Activated T-cell treated with anti-CD3 and anti-CD28 coated beads for 1 hour (primary cell): Measurements from ENCODE around the gene CSNK1G3.

ENCODE experiments used
- DNase-seq: peaks from one replicate; pipeline ENCODE4 v3.0.0-alpha.2; 2020; ENCODE audit warnings: low read depth

CSNK1G3 gene

DNA sequence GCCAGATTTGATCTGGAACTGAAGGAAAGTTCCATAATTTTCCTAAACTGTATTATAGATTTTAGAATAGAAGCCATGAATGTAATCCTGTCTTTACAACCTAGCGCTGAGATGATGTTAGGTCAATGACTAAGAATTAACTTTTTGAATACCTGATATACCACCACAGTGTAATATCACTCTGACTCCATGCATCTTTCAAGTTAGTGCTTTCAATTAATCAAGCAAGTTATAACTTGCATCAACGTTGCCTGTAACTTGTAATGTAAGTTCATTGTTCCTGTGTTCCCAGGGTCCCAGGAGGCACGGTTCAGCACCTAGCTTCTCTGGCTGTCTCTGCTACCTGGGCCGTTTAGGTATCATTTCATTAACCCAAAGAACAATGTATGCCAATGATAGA lies 139.3 kb downstream of the CSNK1G3 start:
- no peak for DNase-seq

GRCh38 chr5:123659011-123659410 lies 147.0 kb downstream of the CSNK1G3 start:
- no peak for DNase-seq

DNA sequence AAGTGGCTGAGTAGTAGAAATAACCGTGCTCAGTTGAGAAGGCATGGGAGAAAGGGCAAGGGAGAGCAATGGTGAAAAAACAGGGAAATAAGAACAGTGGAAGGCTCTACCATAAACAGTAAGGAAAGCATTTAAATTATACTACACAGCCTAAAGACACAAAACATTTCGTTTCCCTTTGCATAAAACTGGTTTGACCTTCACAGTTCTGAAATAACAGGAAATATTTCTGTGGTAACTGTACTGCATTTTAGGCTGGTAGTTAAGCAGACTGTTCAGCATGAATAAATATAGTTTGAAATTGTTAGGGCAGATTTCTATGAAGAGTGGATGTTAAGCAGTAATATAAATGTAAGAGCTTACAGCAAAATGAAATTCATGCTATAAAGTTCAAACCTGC lies 147.5 kb downstream of the CSNK1G3 start:
- DNase-seq, result no peak

DNA sequence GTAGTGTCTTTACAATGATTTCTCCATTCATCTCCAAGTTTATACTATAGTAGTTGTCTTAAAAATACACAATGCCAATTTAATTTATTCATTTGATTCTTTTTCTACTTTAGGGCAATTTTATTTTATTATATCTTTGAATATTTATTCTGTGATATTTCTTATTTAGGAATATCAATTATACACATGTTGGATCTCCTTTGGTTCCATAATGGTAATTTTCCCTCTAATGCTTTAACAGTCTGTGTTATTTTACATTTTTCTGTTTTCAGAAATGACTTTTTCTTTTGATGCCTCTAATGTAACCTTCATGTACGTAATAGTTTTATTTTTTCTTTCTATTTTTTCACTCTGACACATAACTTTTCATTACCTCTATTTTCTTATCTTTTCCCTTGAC lies 153.0 kb downstream of the CSNK1G3 start:
- no peak for DNase-seq

DNA sequence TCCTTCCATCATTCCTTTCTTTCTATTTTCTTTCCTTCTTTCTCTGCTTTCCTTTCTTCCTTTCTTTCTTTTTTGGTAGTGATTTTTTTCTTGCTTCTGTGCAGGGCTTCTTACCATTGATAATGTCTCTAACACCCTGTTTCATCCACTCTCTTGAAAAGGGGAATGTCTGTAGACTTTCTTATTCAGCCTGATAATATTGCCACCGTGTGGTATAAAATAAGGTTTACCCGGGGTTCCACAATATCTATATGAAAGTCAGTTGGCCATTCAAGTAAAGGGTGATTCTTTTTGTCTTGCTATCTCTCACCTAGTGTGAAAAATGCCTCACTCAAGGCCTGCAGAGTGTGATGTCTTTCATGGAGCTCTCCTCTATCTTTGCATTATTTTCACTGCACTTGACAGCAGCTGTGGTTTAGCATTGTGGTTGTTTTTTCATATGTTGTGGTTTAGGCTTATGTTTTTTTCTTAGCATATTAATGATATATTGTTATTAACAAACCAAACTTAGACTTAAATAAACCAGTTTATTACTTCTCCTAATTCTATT lies 153.9 kb downstream of the CSNK1G3 start:
- DNase-seq, result no peak
